ENCODE results near the gene ARL14EP.

Gene ARL14EP

GRCh38 chr11:30322826-30323710 is at the start of gene ARL14EP:
ARL14EP (plus strand) TSS chr11:30323104; CDS start chr11:30330949, 7,845 bp downstream.
- DNase-seq (ENCODE audit: low read depth) = peak; percentile 71

- DNase-seq (ENCODE audit: low read depth) = no peak
These were observed 45.7 kb upstream of the ARL14EP start for GRCh38 chr11:30277176-30277575.

DNA sequence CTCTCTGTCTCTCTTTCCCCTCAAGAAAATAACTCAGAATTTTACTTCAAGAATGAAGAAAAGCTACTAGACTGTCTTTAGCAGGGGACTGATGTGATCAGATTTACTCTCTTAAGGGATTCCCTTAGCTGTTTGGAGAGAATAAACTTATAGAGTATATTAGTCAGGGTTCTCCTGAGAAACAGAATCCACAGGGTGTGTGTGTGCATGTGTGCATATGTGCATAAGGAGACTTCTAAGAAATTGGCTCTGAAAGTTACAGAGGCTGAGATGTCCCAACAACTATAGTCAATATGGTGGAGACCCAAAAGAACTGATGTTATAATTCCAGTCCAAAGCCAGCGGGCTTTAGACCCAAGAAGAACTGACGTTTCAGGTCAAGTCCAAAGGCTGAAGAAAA is 43.1 kb upstream of the ARL14EP start:
- no peak for DNase-seq (ENCODE audit: low read depth)

DNA sequence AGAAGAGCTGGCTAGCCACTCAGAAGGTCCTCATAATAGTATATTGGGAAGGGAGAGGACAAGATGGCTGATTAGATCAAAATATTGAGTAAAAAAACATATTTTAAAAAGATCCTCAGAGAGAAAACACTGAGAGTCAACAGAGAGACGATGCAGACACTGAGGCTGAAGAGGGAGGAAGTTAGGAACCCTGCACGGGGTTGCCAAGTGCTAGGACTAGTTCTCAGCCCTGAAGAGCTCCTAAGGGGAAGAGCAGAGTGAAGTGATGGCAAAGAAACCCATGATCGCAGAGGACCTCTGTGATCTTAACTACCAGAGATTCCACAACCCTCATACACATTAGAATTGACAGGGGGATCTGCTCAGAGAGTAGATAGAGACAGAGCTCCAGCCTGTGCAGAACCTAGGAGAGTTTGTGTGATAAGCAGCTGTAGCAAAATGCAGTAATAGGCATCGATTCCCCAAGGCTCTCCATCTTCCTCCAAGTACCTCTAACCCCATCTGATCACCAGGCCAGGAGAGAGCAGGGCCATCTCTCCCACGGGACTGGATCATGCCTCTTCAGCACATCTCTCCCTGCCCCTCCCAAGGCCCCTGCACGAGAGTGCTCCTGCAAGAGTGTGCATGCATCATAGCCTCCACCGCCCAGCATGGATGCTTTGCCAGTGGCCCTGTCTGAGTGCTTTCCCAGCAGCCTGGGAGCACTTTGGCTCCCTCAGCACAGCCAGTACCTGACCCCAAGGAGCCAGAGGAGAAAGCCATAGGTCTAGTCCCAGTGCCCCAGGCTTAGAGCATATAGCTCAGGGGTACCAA is 41.2 kb upstream of the ARL14EP start:
- no peak for DNase-seq (ENCODE audit: low read depth)

GRCh38 chr11:30282289-30282631 is 40.6 kb upstream of the ARL14EP start:
- no peak for DNase-seq (ENCODE audit: low read depth)

- no peak for DNase-seq (ENCODE audit: low read depth)
These were observed 38.1 kb upstream of the ARL14EP start for GRCh38 chr11:30284836-30285235.

GRCh38 chr11:30285416-30286121 is 37.3 kb upstream of the ARL14EP start:
- DNase-seq (ENCODE audit: low read depth) = no peak

- no peak for DNase-seq (ENCODE audit: low read depth)
These were observed 31.6 kb upstream of the ARL14EP start for GRCh38 chr11:30291331-30291730.

DNA sequence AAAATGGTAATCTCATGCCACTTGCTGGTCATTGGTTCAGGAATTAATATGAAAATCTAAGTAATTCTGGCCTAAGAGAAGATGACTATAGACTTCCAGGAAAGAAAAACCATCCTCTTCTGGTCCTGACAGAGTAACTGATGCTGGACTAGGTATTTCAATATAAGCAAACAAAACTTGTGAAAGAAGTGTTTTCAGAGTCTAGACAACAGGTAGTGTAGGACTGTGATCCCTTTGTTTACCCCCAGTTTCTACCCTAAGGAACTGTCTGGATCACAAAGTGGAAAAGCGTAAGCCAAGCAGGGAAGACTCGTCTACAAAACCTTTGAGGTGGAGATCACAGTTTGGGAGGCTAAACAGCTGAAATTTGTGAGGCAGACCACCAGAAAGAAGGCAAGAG is 30.4 kb upstream of the ARL14EP start:
- DNase-seq (ENCODE audit: low read depth) = no peak

DNA sequence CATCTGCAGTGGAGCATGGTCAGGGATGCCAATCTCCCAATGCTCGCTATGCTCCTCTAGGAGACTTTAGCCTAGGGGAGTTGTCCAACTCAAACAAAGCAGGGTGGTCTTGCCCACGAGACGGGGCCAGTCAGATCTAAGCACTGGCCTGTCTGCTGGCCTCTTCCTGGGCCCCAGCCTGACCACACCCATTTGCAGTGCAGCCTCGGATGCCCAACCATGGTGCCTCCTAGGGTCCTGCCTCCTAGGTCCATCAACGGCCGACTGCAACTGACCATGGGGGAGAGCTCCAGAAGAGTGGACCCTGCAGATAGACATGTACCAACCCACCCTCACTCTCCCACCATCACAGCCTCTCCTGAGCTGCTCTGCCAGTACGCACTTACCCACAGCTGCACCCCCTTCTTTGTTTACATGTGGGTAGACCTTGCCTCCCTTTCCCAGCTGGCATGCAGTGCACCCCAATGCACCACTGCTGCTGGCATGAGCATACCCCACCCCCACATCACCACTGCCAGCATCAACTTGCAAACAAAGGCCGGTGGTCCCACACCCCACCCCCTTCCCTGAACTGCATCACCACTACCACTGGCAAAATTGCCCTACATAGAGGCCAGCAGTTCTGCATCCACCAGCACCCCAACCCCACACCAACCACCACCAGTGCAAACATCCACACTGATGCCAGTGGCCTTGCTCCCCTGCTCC is 27.6 kb upstream of the ARL14EP start:
- DNase-seq (ENCODE audit: low read depth) = no peak

DNA sequence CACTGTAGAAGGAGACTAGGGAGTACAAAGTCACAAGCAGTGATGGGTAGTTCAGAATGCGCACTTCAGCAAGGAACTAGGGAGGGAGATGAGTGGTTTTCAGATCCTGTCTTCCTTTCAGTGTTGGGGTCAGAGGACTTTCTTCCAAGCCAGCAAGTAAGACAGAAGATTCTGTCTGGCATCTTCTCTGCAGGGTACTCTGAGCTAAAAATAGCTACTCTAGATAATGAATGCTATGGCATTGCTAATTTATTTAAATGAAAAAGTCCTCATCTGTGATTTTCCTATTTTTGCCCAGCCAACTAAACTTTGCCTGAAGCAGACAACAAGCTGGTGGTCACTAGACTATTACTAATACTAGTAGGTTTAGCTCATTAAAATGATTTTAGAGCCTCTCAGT is 18.3 kb upstream of the ARL14EP start:
- DNase-seq (ENCODE audit: low read depth) = no peak

DNA sequence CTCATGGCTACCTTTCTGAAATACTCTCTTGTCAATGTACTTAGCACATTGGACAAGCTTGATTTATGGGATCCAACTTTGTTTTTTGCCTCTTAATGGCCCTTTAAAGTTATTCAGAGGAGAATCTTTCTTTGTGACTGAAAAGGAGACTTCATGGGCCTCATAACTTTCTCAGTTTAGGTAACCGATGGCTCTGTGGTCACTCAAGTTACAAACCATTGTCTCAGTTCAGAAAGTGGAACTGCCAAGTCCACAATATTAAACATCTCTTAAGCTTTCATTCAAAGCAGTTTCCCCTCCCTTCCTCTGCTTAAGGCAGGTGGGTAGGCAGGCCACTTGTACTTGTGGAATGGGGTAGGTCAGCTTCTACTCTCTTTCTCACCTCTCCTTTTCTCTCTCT is 12.3 kb upstream of the ARL14EP start:
- DNase-seq (ENCODE audit: low read depth) = no peak

DNA sequence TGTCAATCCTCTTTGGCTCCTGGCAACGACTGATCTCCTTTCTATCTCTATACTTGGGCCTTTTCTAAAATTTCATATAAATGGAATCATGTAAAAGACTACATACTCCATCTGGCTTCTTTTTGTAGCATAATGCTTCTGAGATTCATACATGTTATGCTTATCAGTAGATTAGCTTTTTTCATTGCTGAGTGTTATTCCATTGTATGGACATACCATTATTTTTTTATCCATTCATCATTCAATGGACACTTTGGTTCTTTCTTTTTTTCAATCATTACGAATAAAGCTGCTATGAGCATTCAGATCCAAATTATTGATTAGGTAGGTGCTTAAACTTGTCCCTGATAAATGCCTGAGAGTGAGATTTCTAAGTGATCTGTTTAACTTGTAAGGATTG is 11.7 kb upstream of the ARL14EP start:
- no peak for DNase-seq (ENCODE audit: low read depth)

DNA sequence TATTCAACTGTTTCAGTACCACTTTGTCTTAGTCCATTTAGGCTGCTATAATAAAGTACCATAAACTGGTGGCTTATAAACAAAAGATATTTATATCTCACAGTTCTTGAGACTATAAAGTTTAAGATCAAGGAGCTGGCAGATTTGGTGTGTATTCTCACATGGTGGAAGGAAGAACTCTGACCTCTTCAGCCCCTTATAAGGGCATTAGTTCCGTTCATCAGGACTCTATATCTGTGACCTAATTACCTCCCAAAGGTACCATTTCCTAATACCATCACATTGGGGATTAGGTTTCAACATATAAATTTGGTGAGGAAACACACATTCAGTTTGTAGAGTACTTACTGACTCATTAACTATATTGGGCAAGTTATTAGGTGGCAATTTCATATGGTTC is 10.7 kb upstream of the ARL14EP start:
- no peak for DNase-seq (ENCODE audit: low read depth)

DNA sequence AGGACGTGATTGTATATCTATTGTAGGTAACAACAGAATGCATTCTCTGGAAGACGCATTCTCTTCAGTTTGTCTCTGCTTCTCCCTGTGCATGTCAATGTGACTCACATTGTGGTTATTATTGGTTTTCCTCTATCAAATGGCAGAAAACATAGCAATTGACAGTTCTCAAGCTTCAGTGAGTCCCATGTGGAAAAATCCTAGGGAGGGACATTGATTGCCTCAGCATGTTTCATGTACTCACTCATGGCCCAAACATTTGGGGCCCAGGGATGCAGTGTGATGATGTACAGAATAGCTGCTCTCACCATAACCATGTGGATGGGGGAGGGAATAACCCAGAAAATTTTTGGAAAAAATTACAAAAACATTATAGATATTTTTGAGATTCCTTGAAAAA is 9.3 kb upstream of the ARL14EP start:
- no peak for DNase-seq (ENCODE audit: low read depth)

- no peak for DNase-seq (ENCODE audit: low read depth)
These were observed 8.3 kb upstream of the ARL14EP start for GRCh38 chr11:30314625-30315024.

- DNase-seq (ENCODE audit: low read depth) = no peak
These were observed 6.7 kb upstream of the ARL14EP start for GRCh38 chr11:30316237-30316636.

DNA sequence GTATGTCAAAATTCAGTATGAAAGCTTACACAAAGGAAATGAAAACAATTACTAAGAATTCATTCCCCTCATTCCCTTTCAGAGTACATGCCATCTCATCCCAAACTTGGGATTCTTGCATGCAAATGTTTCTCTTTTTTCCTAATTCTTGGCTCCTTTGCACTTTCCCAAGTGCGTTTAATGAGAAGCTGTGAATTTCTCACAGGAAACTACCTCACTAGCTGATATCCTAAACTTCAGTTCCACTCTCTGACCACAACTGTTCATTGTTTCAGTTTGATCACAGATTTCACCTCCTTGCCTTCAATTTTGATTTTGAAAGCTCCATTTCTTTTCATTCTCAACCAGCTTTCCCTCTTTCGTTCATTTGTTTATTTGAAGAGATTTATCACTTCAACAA is 5.9 kb upstream of the ARL14EP start:
- no peak for DNase-seq (ENCODE audit: low read depth)

GRCh38 chr11:30321321-30321720 is 1.6 kb upstream of the ARL14EP start:
- no peak for DNase-seq (ENCODE audit: low read depth)

DNA sequence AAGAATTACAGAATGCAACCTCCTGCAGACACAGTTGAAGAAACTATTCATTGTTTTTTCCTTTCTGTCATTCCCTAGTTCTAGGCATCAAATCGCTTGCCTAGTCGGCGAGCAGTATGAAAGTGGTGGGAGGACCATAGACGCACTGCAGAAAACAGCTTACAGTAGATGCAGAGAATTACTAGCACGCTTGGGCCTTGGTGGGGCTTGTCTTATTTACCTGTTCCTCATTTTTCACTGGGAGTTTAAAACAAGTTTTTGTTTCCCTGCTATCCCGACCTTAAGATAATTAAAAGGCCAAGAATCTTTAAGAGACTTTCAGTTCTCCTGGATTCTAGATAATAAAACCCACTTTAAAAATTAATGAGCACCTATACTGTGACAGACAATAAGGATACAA is 713 bp upstream of the ARL14EP start:
- no peak for DNase-seq (ENCODE audit: low read depth)

GRCh38 chr11:30326114-30326778 is 3.3 kb downstream of the ARL14EP start:
- DNase-seq (ENCODE audit: low read depth) = no peak

- no peak for DNase-seq (ENCODE audit: low read depth)
These were observed 4.0 kb downstream of the ARL14EP start for GRCh38 chr11:30326906-30327305.

All from GM04503 (cell line).